IPS-20b (cell line): Measurements from ENCODE around the gene CACNG5.

Source experiments
- H3K27ac ChIP-seq: one replicate; pipeline ENCODE4 v1.5.1; 2013; ENCODE audit warnings: low read length
- H3K27me3 ChIP-seq: 2 replicates; pipeline ENCODE4 v1.6.1; 2013; ENCODE audit warnings: mild to moderate bottlenecking, low read length, inconsistent platforms; ENCODE audit not compliant: insufficient read depth
- H3K36me3 ChIP-seq: 2 replicates; pipeline ENCODE4 v1.6.1; 2013; ENCODE audit warnings: low read depth, mild to moderate bottlenecking, inconsistent platforms, low read length, moderate library complexity; ENCODE audit not compliant: insufficient read depth
- H3K4me1 ChIP-seq: 2 replicates; pipeline ENCODE4 v1.6.1; 2013; ENCODE audit warnings: mild to moderate bottlenecking, control low read depth, inconsistent platforms, low read length, moderate library complexity; ENCODE audit not compliant: insufficient read depth
- H3K4me3 ChIP-seq: 2 replicates; pipeline ENCODE4 v1.5.1; 2013; ENCODE audit warnings: mild to moderate bottlenecking, low read length, inconsistent platforms
- H3K9ac ChIP-seq: 2 replicates; pipeline ENCODE4 v1.6.1; 2013; ENCODE audit warnings: low read depth, mild to moderate bottlenecking, inconsistent platforms, low read length, moderate library complexity
- H3K9me3 ChIP-seq: 2 replicates; pipeline ENCODE4 v1.6.1; 2013; ENCODE audit warnings: mild to moderate bottlenecking, low read depth, low read length, inconsistent platforms; ENCODE audit not compliant: insufficient read depth

CACNG5 gene

GRCh38 chr17:66805567-66805966 is 29.4 kb upstream of the CACNG5 start:
- Histone ChIP-seq H3K27ac (no peak overlapping the region), H3K4me3 (no peak overlapping the region), H3K4me1 (peaks cover 14% of the 10 kb centered on the region; the same call in 1 of the 2 replicates), H3K36me3 (no peaks in the 10 kb centered on the region), H3K9ac (no peak overlapping the region), H3K27me3 (no peaks in the 10 kb centered on the region), H3K9me3 (no peaks in the 10 kb centered on the region)

GRCh38 chr17:66807182-66807581 is 27.7 kb upstream of the CACNG5 start:
- H3K27ac ChIP-seq: no peak overlapping the region
- H3K27me3 ChIP-seq: no peaks in the 10 kb centered on the region
- H3K9me3 ChIP-seq: no peaks in the 10 kb centered on the region
- H3K36me3 ChIP-seq: no peaks in the 10 kb centered on the region
- H3K4me1 ChIP-seq: peaks cover 14% of the 10 kb centered on the region; the same call in 1 of the 2 replicates
- no peak overlapping the region for H3K9ac ChIP-seq
- no peak overlapping the region for H3K4me3 ChIP-seq

- Histone ChIP-seq H3K27ac (no peak overlapping the region), H3K27me3 (no peaks in the 10 kb centered on the region), H3K9ac (no peak overlapping the region), H3K9me3 (no peaks in the 10 kb centered on the region), H3K4me1 (no peaks in the 10 kb centered on the region; the same call in 1 of the 2 replicates), H3K4me3 (no peak overlapping the region), H3K36me3 (no peaks in the 10 kb centered on the region)
These were observed 25.5 kb upstream of the CACNG5 start for GRCh38 chr17:66809408-66809807.

GRCh38 chr17:66810951-66811682 is 23.8 kb upstream of the CACNG5 start:
- H3K27me3 ChIP-seq: no peaks in the 10 kb centered on the region
- H3K4me1 ChIP-seq: no peaks in the 10 kb centered on the region

GRCh38 chr17:66811683-66812054 is 23.2 kb upstream of the CACNG5 start:
- Histone ChIP-seq H3K36me3 (no peaks in the 10 kb centered on the region), H3K9me3 (no peaks in the 10 kb centered on the region), H3K27ac (no peak overlapping the region), H3K27me3 (no peaks in the 10 kb centered on the region), H3K4me3 (no peak overlapping the region), H3K9ac (no peak overlapping the region), H3K4me1 (no peaks in the 10 kb centered on the region)

More at GRCh38 chr17:66810951-66811682, 23.8 kb upstream of the CACNG5 start:
- H3K9ac ChIP-seq: no peak overlapping the region
- H3K27ac ChIP-seq: no peak overlapping the region
- no peaks in the 10 kb centered on the region for H3K36me3 ChIP-seq
- no peak overlapping the region for H3K4me3 ChIP-seq
- no peaks in the 10 kb centered on the region for H3K9me3 ChIP-seq

- Histone ChIP-seq H3K4me3 (no peak overlapping the region), H3K4me1 (no peaks in the 10 kb centered on the region), H3K27ac (no peak overlapping the region), H3K9me3 (peaks cover 3% of the 10 kb centered on the region; the same call in 1 of the 2 replicates), H3K9ac (no peak overlapping the region), H3K36me3 (no peaks in the 10 kb centered on the region), H3K27me3 (no peaks in the 10 kb centered on the region)
These were observed 22.3 kb upstream of the CACNG5 start for GRCh38 chr17:66812571-66812970.

GRCh38 chr17:66813296-66813695 is 21.6 kb upstream of the CACNG5 start:
- H3K36me3 ChIP-seq: no peaks in the 10 kb centered on the region
- no peaks in the 10 kb centered on the region for H3K27me3 ChIP-seq
- no peak overlapping the region for H3K4me3 ChIP-seq
- H3K9me3 ChIP-seq: peaks cover 10% of the 10 kb centered on the region
- H3K27ac ChIP-seq: no peak overlapping the region
- H3K9ac ChIP-seq: no peak overlapping the region
- H3K4me1 ChIP-seq: no peaks in the 10 kb centered on the region

- Histone ChIP-seq H3K4me1 (no peaks in the 10 kb centered on the region), H3K36me3 (no peaks in the 10 kb centered on the region), H3K9me3 (peaks cover 10% of the 10 kb centered on the region), H3K9ac (no peak overlapping the region), H3K27ac (no peak overlapping the region), H3K27me3 (no peaks in the 10 kb centered on the region), H3K4me3 (no peak overlapping the region)
These were observed 20.9 kb upstream of the CACNG5 start for GRCh38 chr17:66814026-66814425.

GRCh38 chr17:66814570-66814969 is 20.3 kb upstream of the CACNG5 start:
- Histone ChIP-seq H3K4me1 (no peaks in the 10 kb centered on the region), H3K9me3 (peaks cover 10% of the 10 kb centered on the region), H3K4me3 (no peak overlapping the region), H3K36me3 (no peaks in the 10 kb centered on the region), H3K9ac (no peak overlapping the region), H3K27me3 (no peaks in the 10 kb centered on the region), H3K27ac (no peak overlapping the region)

GRCh38 chr17:66817750-66818149 is 17.2 kb upstream of the CACNG5 start:
- no peaks in the 10 kb centered on the region for H3K27me3 ChIP-seq
- H3K9me3 ChIP-seq: peaks cover 10% of the 10 kb centered on the region

GRCh38 chr17:66819466-66819865 is 15.5 kb upstream of the CACNG5 start:
- H3K27me3 ChIP-seq: no peaks in the 10 kb centered on the region
- H3K36me3 ChIP-seq: no peaks in the 10 kb centered on the region
- H3K4me1 ChIP-seq: no peaks in the 10 kb centered on the region
- H3K27ac ChIP-seq: no peak overlapping the region
- no peak overlapping the region for H3K9ac ChIP-seq
- H3K4me3 ChIP-seq: no peak overlapping the region
- peaks cover 10% of the 10 kb centered on the region for H3K9me3 ChIP-seq

More at GRCh38 chr17:66817750-66818149, 17.2 kb upstream of the CACNG5 start:
- H3K27ac ChIP-seq: no peak overlapping the region
- H3K9ac ChIP-seq: no peak overlapping the region
- no peaks in the 10 kb centered on the region for H3K4me1 ChIP-seq
- no peak overlapping the region for H3K4me3 ChIP-seq
- no peaks in the 10 kb centered on the region for H3K36me3 ChIP-seq

GRCh38 chr17:66822009-66822408 is 12.9 kb upstream of the CACNG5 start:
- no peaks in the 10 kb centered on the region for H3K27me3 ChIP-seq

More at GRCh38 chr17:66822009-66822408, 12.9 kb upstream of the CACNG5 start:
- no peak overlapping the region for H3K4me3 ChIP-seq
- no peak overlapping the region for H3K27ac ChIP-seq
- no peaks in the 10 kb centered on the region for H3K36me3 ChIP-seq
- H3K9ac ChIP-seq: no peak overlapping the region
- H3K9me3 ChIP-seq: peaks cover 10% of the 10 kb centered on the region
- no peaks in the 10 kb centered on the region for H3K4me1 ChIP-seq
